Aorta (tissue), 5 donors: ENCODE data around the gene CTTNBP2NL. TPM values are rescaled to one million over a fixed set of nuclear protein-coding genes. Genes with fewer than 3 reads are reported as not detected.
"Not testable (repeated sequence)": the region's sequence is repeated elsewhere in the genome, so short reads cannot be mapped to it uniquely, and the experiment has no call there.

ENCODE experiments used
- ATAC-seq: fragments of 200-7000 bp; cut with Tn5 transposase; one replicate; pipeline ENCODE4 v1.9.1; 2022; ENCODE audit warnings: moderate library complexity; ENCODE audit not compliant: low FRiP score
- DNase-seq, 2 donors: peaks; one replicate each; pipeline ENCODE4 v3.0.0-alpha.2; 2020
- H3K27ac ChIP-seq, 2 donors: one replicate each; pipeline ENCODE4 v1.5.1; 2013; ENCODE audit warnings: low read length in 2 of 2, mild to moderate bottlenecking in 2 of 2, moderate library complexity in 2 of 2, control low read depth in 1 of 2, inconsistent platforms in 1 of 2, low read depth in 1 of 2
- H3K27me3 ChIP-seq, 2 donors: one replicate each; pipeline ENCODE4 v1.6.1; 2013; ENCODE audit warnings: control low read depth in 1 of 2, low read length in 1 of 2, mild to moderate bottlenecking in 1 of 2, moderate library complexity in 1 of 2; ENCODE audit not compliant: insufficient read depth in 2 of 2, control insufficient read depth in 1 of 2
- H3K36me3 ChIP-seq, 2 donors: one replicate each; pipeline ENCODE4 v1.6.1; 2013; ENCODE audit warnings: control low read depth in 1 of 2, low read length in 1 of 2, mild to moderate bottlenecking in 1 of 2; ENCODE audit not compliant: insufficient read depth in 2 of 2, control insufficient read depth in 1 of 2
- H3K4me1 ChIP-seq, 2 donors: one replicate each; pipeline ENCODE4 v1.6.1; 2013; ENCODE audit warnings: low read length in 2 of 2, control low read depth in 1 of 2, mild to moderate bottlenecking in 1 of 2, moderate library complexity in 1 of 2; ENCODE audit not compliant: insufficient read depth in 2 of 2, control insufficient read depth in 1 of 2
- H3K4me3 ChIP-seq, 2 donors: one replicate each; pipeline ENCODE4 v1.5.1; 2013; ENCODE audit warnings: low read length in 2 of 2, control low read depth in 1 of 2, mild to moderate bottlenecking in 1 of 2
- H3K9me3 ChIP-seq: one replicate; pipeline ENCODE4 v1.6.1; 2013; ENCODE audit warnings: mild to moderate bottlenecking, low read length; ENCODE audit not compliant: control insufficient read depth
- WGBS, 2 donors: extraction: QIAGEN DNeasy Blood & Tissue Kit; methylation state at CpG; one replicate each; pipeline ENCODE4 v1.1.7; 2013; 5-methylcytosine and 5-hydroxymethylcytosine counted together
- intact Hi-C, 2 donors: fragments of 100-400 bp; cut with DNase I; formaldehyde crosslinking; loops; one replicate each; pipeline versions ENCODE4 v1.14.2 to v1.15.0; 2022
- polyA plus RNA-seq, 2 donors: library from polyadenylated mRNA; stranded (reverse); fragments of 200-250 nt; gene quantifications; one replicate each; pipeline ENCODE4 v1.2.3, GENCODE V29; 2013
- total RNA-seq, 2 donors: library from RNA; stranded (reverse); fragmentation: NEBNext Ultra II Directional; extraction: Animal tissue kit (Norgen Biotek cat#: 25700); gene quantifications; one replicate each; pipeline ENCODE4 v1.2.1, GENCODE V29; 2021
- donor health status: healthy with polysubstance abuse.
- donor health status: Bipolar disorder and iron deficiency.
- donor health status: DM: no; HTN: no; CAD: no.
- donor health status: DM: no; HTN: no; CAD: no.
- donor health status: DM: yes; HTN: yes; CAD: no.

The CTTNBP2NL gene
- total and polyA plus RNA-seq, 4 donors = 7.9 to 65.8 (median 34.4) TPM

DNA sequence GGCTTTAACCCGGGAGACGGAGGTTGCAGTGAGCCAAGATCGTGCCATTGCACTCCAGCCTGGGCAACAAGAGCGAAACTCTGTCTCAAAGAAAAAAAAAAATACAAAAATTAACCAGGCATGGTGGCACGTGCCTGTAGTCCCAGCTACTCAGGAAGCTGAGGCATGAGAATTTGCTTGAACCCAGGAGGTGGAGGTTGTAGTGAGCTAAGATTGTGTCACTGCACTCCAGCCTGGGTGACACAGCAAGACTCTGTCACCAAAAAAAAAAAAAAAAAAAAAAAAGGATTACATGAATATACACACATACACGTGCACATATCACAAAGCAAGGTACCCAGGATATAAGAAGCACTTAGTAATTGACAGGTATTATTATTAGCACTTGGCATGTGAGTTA, 4.7 kb downstream of the CTTNBP2NL start:
- H3K36me3 ChIP-seq, H3K4me3 ChIP-seq, H3K27ac ChIP-seq, intact Hi-C loops, H3K9me3 ChIP-seq, H3K27me3 ChIP-seq, ATAC-seq, DNase-seq: not testable (repeated sequence)
- peaks cover 0 to 18% of the 10 kb centered on the region in 2 donors for H3K4me1 ChIP-seq
- 81 to 85% methylated on average over 6 of the region's 6 CpGs for WGBS, 2 donors

DNA sequence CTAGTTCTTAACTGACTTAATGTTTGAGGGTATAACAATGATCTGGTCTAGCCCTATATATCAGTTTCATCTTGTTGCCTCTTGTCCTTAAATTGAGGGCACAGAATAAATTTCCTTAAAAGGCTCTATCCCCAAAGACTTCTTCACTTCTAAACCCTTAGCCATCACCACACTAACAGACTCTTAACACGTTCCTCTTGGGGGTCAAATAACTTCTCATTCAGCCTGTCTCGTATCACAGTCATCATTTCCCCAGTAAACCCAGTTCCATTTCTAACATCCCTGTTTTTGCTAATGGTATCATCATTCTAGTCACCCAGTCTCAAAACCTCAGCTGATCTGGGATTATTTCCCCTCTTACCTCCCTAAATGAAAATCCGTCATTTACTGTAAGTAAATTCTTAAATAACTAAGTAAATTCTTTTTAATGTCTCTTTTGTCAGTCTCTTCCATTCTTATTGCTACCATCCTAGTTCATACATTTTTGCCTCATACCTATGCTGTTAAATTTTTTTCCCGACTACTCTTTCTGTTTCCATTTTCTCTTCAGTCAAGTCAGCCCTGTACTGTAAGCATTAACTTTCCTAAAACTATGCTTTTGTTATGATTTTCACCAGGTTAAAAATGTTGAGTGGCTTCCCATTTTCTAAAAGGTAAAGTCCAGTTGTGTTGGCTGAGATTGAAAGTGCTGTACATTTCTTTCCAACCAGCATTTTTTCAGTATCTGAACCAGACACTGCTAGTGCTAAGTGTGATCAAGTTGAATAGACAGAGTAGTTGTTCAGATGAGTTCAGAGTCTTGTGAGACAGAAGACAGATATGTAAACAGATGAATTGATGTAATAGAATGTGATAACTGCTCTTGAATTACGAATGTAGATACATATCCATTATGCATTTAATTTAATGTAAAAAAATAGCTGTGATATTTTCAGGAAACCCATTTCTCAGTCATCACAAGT, 6.9 kb downstream of the CTTNBP2NL start:
- 81 to 82% methylated on average over 5 of the region's 5 CpGs for WGBS, 2 donors
- no peak for ATAC-seq
- no peak for DNase-seq
- intact Hi-C loops = no loop called here
- H3K36me3 ChIP-seq = no peaks in the 10 kb centered on the region
- H3K27ac ChIP-seq = no peak overlapping the region
- peaks cover 2 to 13% of the 10 kb centered on the region in 2 donors for H3K4me1 ChIP-seq
- H3K4me3 ChIP-seq = no peak overlapping the region
- no peaks in the 10 kb centered on the region for H3K9me3 ChIP-seq
- H3K27me3 ChIP-seq = no peaks in the 10 kb centered on the region

- Histone ChIP-seq H3K36me3 (no peaks in the 10 kb centered on the region), H3K4me1 (peaks cover 2 to 13% of the 10 kb centered on the region in 2 donors), H3K27me3 (no peaks in the 10 kb centered on the region), H3K27ac (no peak overlapping the region), H3K9me3 (no peaks in the 10 kb centered on the region), H3K4me3 (no peak overlapping the region)
- no peak for DNase-seq
- no peak for ATAC-seq
- intact Hi-C loops = no loop called here
- WGBS, 2 donors = 40 to 57% methylated on average over 1 of the region's 1 CpG
Measured at GRCh38 chr1:112406771-112407170, 10.8 kb downstream of the CTTNBP2NL start.

- Histone ChIP-seq H3K27ac (no peak overlapping the region), H3K4me3 (no peak overlapping the region), H3K9me3 (no peaks in the 10 kb centered on the region), H3K27me3 (no peaks in the 10 kb centered on the region), H3K4me1 (peaks cover 2 to 4% of the 10 kb centered on the region in 2 donors), H3K36me3 (peaks cover 0 to 1% of the 10 kb centered on the region in 2 donors)
- no peak for ATAC-seq
- no peak for DNase-seq
- 97 to 98% methylated on average over 2 of the region's 2 CpGs for WGBS, 2 donors
- intact Hi-C loops = no loop called here
Measured at GRCh38 chr1:112409414-112409813, 13.4 kb downstream of the CTTNBP2NL start.

DNA sequence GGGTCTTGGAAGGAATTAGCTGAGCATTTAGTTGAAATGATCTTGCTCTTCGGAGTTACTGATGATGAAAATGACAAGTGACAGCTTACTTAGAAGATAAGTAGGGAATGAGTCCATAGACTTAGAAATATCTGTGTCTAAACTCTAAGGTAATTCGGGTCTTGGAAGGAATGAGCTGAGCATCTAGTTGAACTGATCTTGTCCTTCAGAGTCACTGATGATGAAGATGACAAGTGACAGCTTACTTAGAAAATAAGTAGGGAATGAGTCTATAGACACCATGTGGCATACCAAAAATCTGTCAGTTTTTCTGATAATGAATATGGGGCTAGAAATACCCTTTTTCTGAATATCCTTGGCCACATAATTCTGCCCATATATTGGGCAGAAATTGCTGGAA, 14.7 kb downstream of the CTTNBP2NL start:
- Histone ChIP-seq H3K36me3 (peaks cover 0 to 1% of the 10 kb centered on the region in 2 donors), H3K9me3 (no peaks in the 10 kb centered on the region), H3K27ac (no peak overlapping the region), H3K4me3 (no peak overlapping the region), H3K4me1 (peaks cover 2% of the 10 kb centered on the region in 2 donors), H3K27me3 (no peaks in the 10 kb centered on the region)
- DNase-seq (no peak), ATAC-seq (no peak)
- intact Hi-C loops = no loop called here
- WGBS, 2 donors = 72 to 74% methylated on average over 2 of the region's 2 CpGs

GRCh38 chr1:112417271-112417670, 21.3 kb downstream of the CTTNBP2NL start:
- Histone ChIP-seq H3K27me3 (no peaks in the 10 kb centered on the region), H3K4me3 (no peak overlapping the region), H3K36me3 (peaks cover 0 to 1% of the 10 kb centered on the region in 2 donors), H3K27ac (no peak overlapping the region), H3K4me1 (no peaks in the 10 kb centered on the region), H3K9me3 (no peaks in the 10 kb centered on the region)
- DNase-seq (no peak), ATAC-seq (no peak)
- intact Hi-C loops = no loop called here

- no peak for ATAC-seq
- H3K36me3 ChIP-seq = peaks cover 0 to 1% of the 10 kb centered on the region in 2 donors
- no peaks in the 10 kb centered on the region for H3K27me3 ChIP-seq
- DNase-seq = no peak
- H3K27ac ChIP-seq = no peak overlapping the region
- intact Hi-C loops = no loop called here
- no peak overlapping the region for H3K4me3 ChIP-seq
- H3K9me3 ChIP-seq = no peaks in the 10 kb centered on the region
- H3K4me1 ChIP-seq = no peaks in the 10 kb centered on the region
- 22 to 34% methylated on average over 2 of the region's 2 CpGs for whole genome bisulfite sequencing, 2 donors
Measured at GRCh38 chr1:112418099-112418892, 22.3 kb downstream of the CTTNBP2NL start.

GRCh38 chr1:112423207-112423606, 27.2 kb downstream of the CTTNBP2NL start:
- H3K9me3 ChIP-seq = no peaks in the 10 kb centered on the region
- no peaks in the 10 kb centered on the region for H3K4me1 ChIP-seq
- no peak overlapping the region for H3K27ac ChIP-seq
- H3K27me3 ChIP-seq = no peaks in the 10 kb centered on the region
- DNase-seq (no peak), ATAC-seq (no peak)
- H3K4me3 ChIP-seq = no peak overlapping the region
- 59 to 61% methylated on average over 1 of the region's 1 CpG for WGBS, 2 donors
- intact Hi-C loops = no loop called here
- H3K36me3 ChIP-seq = no peaks in the 10 kb centered on the region
